ENCODE measurements around the gene PROX1. TPM values are rescaled to one million over a fixed set of nuclear protein-coding genes. Genes with fewer than 3 reads are reported as not detected.

The PROX1 gene
- total RNA-seq (2014; rRNA removed; shearing (Covaris generic)) = not detected in 2 replicates
- not detected in 2 replicates for total RNA-seq (2022)
- not detected for Bru-seq, nascent RNA
- not detected for BruChase-seq, experiment 1, labeled RNA remaining after a 6-hour chase
- BruChase-seq, experiment 2, labeled RNA remaining after a 2-hour chase = not detected
- long read RNA-seq = 0 reads

- BruUV-seq (replicated peaks) = no TSS peak
- ChIA-PET CTCF (ENCODE audit: unreplicated experiment) (no interaction called here), POLR2A (no interaction called here)
- Histone ChIP-seq H3K9me2 (ENCODE audit: insufficient read depth, low read length) (no peaks in the 10 kb centered on the region), H3K36me3 (ENCODE audit: insufficient read depth, low read length) (no peaks in the 10 kb centered on the region), H3K79me2 (ENCODE audit: insufficient read depth, low read depth, low read length) (no peaks in the 10 kb centered on the region), H3K4me2 (ENCODE audit: low read length) (peak within 1 kb of the TSS; percentile 56; the same call in 1 of the 2 replicates), H3K27ac (ENCODE audit: low read depth, low read length, poor library complexity, severe bottlenecking) (no peak within 1 kb of the TSS), H3K9me3 (ENCODE audit: low read length) (no peaks in the 10 kb centered on the region), H3K4me1 (ENCODE audit: insufficient read depth, low read length, poor library complexity, severe bottlenecking) (no peaks in the 10 kb centered on the region), H4K20me1 (ENCODE audit: insufficient read depth, low read length) (no peaks in the 10 kb centered on the region), H2AFZ (ENCODE audit: low read length) (no peak within 1 kb of the TSS), H3K4me3 (ENCODE audit: low read depth, low read length, poor library complexity, severe bottlenecking) (no peak within 1 kb of the TSS)
- DNase-seq (ENCODE audit: low spot score) = no peak
- intact Hi-C loops (cut with micrococcal nuclease; ENCODE audit: unreplicated experiment) = no loop called here
- TF ChIP-seq CTCF (conservative IDR thresholded peaks at IDR 0.05; ENCODE audit: low read length) = no peak
- no peak for TF ChIP-seq EZH2phosphoT487 (IDR thresholded peaks at IDR 0.05; ENCODE audit: borderline replicate concordance, low read depth, low read length)
These were observed at the start of gene PROX1 for GRCh38 chr1:213987927-213988506. TSS of gene PROX1 (plus strand) at chr1:213987973. CDS start at chr1:213996536, 8,563 bp downstream.

- intact Hi-C loops (cut with micrococcal nuclease; ENCODE audit: unreplicated experiment) = no loop called here
- no peak for DNase-seq (ENCODE audit: low spot score)
- H4K20me1 ChIP-seq (ENCODE audit: insufficient read depth, low read length) = no peaks in the 10 kb centered on the region
- no peak overlapping the region for H3K4me3 ChIP-seq (ENCODE audit: low read depth, low read length, poor library complexity, severe bottlenecking)
- no peak overlapping the region for H3K27ac ChIP-seq (ENCODE audit: low read depth, low read length, poor library complexity, severe bottlenecking)
- no peaks in the 10 kb centered on the region for H3K79me2 ChIP-seq (ENCODE audit: insufficient read depth, low read depth, low read length)
- H2AFZ ChIP-seq (ENCODE audit: low read length) = no peak overlapping the region
- CTCF ChIA-PET (ENCODE audit: unreplicated experiment) = no interaction called here
- no TSS peak for BruUV-seq (replicated peaks)
- no peaks in the 10 kb centered on the region for H3K9me2 ChIP-seq (ENCODE audit: insufficient read depth, low read length)
- no peaks in the 10 kb centered on the region for H3K4me1 ChIP-seq (ENCODE audit: insufficient read depth, low read length, poor library complexity, severe bottlenecking)
- POLR2A ChIA-PET = no interaction called here
- TF ChIP-seq EZH2phosphoT487 (IDR thresholded peaks at IDR 0.05; ENCODE audit: borderline replicate concordance, low read depth, low read length) (no peak), CTCF (conservative IDR thresholded peaks at IDR 0.05; ENCODE audit: low read length) (no peak)
- H3K9me3 ChIP-seq (ENCODE audit: low read length) = no peaks in the 10 kb centered on the region
- H3K36me3 ChIP-seq (ENCODE audit: insufficient read depth, low read length) = no peaks in the 10 kb centered on the region
- H3K4me2 ChIP-seq (ENCODE audit: low read length) = no peak overlapping the region
These were observed 49.0 kb upstream of the PROX1 start for GRCh38 chr1:213938776-213939175.

GRCh38 chr1:213939888-213940287 lies 47.9 kb upstream of the PROX1 start:
- no peaks in the 10 kb centered on the region for H4K20me1 ChIP-seq (ENCODE audit: insufficient read depth, low read length)
- no peak for TF ChIP-seq EZH2phosphoT487 (IDR thresholded peaks at IDR 0.05; ENCODE audit: borderline replicate concordance, low read depth, low read length)
- no peak for TF ChIP-seq CTCF (conservative IDR thresholded peaks at IDR 0.05; ENCODE audit: low read length)
- H3K4me2 ChIP-seq (ENCODE audit: low read length) = no peak overlapping the region
- no peaks in the 10 kb centered on the region for H3K79me2 ChIP-seq (ENCODE audit: insufficient read depth, low read depth, low read length)
- no peaks in the 10 kb centered on the region for H3K4me1 ChIP-seq (ENCODE audit: insufficient read depth, low read length, poor library complexity, severe bottlenecking)
- H3K36me3 ChIP-seq (ENCODE audit: insufficient read depth, low read length) = no peaks in the 10 kb centered on the region
- DNase-seq (ENCODE audit: low spot score) = no peak
- BruUV-seq (replicated peaks) = no TSS peak
- no peaks in the 10 kb centered on the region for H3K9me3 ChIP-seq (ENCODE audit: low read length)
- intact Hi-C loops (cut with micrococcal nuclease; ENCODE audit: unreplicated experiment) = no loop called here
- no peaks in the 10 kb centered on the region for H3K9me2 ChIP-seq (ENCODE audit: insufficient read depth, low read length)
- POLR2A ChIA-PET = no interaction called here
- no peak overlapping the region for H3K4me3 ChIP-seq (ENCODE audit: low read depth, low read length, poor library complexity, severe bottlenecking)
- H3K27ac ChIP-seq (ENCODE audit: low read depth, low read length, poor library complexity, severe bottlenecking) = no peak overlapping the region
- no peak overlapping the region for H2AFZ ChIP-seq (ENCODE audit: low read length)
- CTCF ChIA-PET (ENCODE audit: unreplicated experiment) = no interaction called here

Data from OCI-LY7 (cell line).